GM18508 (cell line): Measurements from ENCODE around the gene OBP2B.

Source experiments
- ATAC-seq: cut with Tn5 transposase; IDR thresholded peaks from one replicate; pipeline ENCODE4 v1.9.1; 2021; ENCODE audit warnings: moderate number of reproducible peaks; ENCODE audit not compliant: insufficient read depth, unreplicated experiment

Gene OBP2B

DNA sequence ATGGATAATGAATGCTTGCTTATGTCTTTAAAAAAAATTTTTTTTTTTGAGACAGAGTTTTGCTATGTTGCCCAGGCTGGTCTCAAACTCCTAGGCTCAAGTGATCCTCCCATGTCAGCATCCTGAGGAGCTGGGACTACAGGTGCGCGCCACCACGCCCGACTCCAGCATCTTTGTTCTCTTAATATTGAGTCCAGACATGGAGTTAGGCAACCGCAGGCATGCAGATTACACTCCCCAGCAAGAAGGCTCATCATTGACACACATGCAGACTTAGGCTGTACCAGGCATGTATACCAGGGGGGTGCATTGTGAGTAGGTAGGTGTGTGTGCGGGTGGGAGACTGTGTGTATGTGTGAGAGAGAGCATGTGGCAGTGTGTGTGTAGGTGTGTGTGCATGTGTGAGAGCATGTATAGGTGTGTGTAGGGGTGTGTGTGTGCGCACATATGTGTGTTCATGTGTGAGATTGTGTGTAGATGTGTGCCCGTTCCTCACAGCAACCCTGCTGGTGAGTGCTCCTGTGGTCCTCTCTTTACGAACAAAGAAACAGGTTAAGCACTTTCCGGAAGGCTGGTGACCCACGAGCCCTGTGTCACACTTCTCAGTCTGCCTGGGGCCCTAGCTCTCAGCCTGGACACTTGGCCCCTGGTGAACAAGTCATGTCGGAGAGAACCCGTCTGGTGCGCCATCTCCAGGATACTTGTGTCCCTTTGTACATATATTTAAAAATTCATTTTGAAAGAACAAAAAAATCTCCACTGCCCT is 6.2 kb downstream of the OBP2B start:
- ATAC-seq: no peak

DNA sequence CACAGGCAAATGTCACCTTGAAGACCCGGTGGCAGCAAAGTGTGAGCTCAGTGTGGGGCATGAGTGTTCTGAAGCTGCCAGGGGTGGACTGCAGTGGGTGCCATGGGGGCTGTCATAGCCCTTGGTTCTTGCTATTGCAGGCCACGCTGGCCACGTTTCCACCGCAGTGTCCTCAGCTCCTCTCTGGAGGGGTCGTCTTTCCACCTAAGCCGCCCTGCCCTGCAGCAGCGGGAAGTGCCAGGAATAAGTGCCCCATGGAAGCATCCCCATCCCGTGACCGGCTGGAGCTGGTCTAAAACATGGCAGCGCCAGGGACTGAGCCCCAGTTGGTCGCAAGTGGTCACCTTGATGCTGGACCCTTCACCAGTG is 6.9 kb downstream of the OBP2B start:
- no peak for ATAC-seq

GRCh38 chr9:133201424-133202144 is 7.5 kb downstream of the OBP2B start:
- no peak for ATAC-seq

GRCh38 chr9:133200631-133201030 is 8.4 kb downstream of the OBP2B start:
- no peak for ATAC-seq

GRCh38 chr9:133199648-133200321 is 9.3 kb downstream of the OBP2B start:
- ATAC-seq: no peak

DNA sequence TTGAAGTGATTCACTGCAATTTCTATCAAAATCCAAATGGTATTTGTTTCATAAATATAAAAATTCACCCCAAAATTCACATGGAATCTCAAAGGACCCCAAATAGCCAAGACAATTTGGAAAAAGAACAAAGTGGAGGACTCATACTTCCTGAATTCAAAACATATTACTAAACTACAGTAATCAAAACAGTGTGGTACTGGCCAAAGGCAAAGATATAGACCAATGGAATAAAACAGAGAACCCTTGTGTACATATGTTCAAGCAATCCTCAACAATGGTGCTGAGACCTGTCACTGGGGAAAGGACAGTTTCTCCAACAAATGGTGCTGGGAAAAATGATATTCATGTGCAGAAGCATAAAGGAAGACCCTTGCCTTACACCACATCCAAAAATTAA is 14.0 kb downstream of the OBP2B start:
- ATAC-seq: no peak

DNA sequence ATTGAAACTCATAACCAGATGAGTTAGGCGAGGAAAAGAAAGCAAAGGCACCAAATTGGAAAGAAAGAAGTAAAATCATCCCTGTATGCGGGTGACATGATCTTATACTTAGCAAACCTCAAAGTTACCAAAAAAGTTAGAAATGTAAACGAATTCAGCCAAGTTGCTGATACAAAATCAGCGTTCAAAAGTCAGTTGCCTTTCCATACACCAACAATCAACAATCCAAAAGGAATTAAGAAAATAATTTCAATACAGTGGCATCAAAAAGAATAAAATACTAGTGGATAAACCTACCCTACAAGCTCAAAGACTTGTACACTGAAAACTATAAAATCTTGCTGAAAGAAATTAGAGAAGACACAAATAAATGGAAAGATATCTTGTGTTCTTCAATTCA is 14.5 kb downstream of the OBP2B start:
- no peak for ATAC-seq

GRCh38 chr9:133191989-133192388 is 17.1 kb downstream of the OBP2B start:
- no peak for ATAC-seq

DNA sequence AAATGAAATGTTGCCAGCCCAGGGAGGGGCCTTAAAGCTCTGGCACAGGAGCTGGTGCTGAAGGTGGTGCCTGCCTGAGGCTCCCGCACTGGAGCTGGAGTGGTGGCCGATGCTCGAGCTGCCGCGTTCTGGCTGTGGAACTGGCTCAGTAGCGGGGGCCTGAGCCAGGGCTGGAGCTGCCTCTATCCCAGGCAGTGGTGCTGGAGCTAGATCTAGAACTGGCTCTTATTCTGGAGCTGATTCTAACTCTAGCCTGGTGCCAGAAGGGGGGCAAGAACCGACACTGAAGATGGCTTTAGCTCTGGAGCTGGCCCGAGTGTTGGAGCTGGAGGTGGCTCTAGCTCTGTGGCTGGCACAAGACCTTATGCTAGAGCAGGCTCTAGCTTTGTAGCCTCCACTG is 19.2 kb downstream of the OBP2B start:
- no peak for ATAC-seq

- no peak for ATAC-seq
Measured at GRCh38 chr9:133188843-133189180, 20.2 kb downstream of the OBP2B start.

GRCh38 chr9:133188006-133188842 is 20.8 kb downstream of the OBP2B start:
- ATAC-seq: no peak

DNA sequence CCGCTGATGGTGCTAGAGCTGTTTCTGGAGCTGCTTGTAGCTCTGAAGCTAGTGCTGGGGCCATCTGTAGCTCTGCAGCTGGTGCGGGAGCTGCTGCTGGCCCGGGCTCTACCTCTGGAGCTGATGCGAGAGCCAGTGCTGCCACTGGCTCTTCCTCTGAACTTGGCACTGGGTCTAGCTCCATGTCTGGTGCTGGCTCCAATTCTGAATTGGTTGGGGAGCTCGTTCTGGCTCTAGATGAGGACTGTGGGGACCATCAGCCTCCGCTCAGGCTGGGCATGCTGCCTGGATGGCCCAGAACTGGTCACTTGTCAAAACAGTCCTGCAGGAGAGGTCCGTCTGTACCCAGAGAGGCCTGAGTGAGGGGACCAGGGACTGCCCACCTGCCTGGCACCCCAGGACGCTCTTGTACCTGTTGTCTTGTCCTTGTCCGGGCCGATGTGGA is 21.5 kb downstream of the OBP2B start:
- ATAC-seq: no peak

DNA sequence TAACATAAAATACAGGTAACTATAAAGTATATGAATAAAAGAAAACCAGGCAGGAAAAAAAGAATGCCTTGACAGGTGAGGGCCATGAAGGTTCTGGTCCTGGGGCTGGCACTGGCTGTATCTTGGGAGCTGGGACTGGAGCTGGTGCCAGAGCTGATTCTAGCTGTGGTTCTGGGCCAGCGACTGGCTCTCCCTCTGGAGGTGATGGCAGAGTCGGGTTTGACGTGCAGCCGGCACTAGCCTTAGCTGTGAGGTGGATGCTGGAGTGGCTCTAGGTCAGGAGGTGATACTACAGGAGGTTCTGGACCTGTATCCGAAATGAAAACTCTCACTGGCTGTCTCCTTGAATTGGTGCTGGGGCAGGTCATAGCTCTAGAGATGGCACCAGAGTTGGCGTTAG is 22.3 kb downstream of the OBP2B start:
- ATAC-seq: no peak

- no peak for ATAC-seq
Measured at GRCh38 chr9:133184971-133185370, 24.1 kb downstream of the OBP2B start.

- no peak for ATAC-seq
Measured at GRCh38 chr9:133182151-133182550, 26.9 kb downstream of the OBP2B start.

GRCh38 chr9:133181561-133181960 is 27.5 kb downstream of the OBP2B start:
- ATAC-seq: no peak

- ATAC-seq: no peak
Measured at GRCh38 chr9:133180953-133181352, 28.1 kb downstream of the OBP2B start.

GRCh38 chr9:133173056-133173455 is 36.0 kb downstream of the OBP2B start:
- no peak for ATAC-seq

DNA sequence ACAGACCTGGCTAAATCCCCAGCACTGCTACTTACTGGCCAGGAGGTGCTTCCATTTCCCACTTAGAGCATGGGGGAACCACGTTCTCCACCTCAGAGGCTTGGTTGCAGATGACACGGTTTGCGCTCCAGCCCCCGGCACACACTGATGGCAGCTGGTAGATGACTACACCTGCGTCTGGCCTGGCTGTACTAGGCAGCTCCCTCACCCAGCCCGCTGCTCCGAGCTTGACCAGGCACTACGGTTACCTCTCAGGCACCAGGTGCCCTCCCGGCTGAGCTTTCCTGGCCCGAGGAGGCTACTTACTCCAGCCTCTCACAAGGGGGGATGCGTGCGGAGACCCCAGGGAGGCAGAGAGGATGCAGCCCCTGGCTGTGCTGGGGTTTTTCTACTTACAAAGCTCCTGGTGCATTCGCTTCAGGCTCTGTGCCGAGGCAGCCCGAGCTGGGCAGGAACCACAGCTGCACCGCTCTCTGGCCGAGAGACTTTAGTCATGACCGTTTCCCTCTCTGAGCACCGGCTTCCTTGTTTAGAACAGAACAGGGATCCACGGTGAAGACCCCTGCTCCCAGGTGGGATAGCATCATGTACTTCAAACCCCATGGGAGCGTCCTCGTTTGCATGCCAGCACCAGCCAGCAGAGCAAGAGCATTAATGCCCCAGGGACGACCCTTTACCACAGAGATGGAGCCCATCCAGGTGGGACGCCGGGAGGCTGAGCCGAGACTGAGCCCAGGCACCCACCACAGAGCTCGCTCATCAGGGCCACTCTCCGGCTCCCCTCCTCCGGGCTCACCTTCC is 37.7 kb downstream of the OBP2B start:
- no peak for ATAC-seq

DNA sequence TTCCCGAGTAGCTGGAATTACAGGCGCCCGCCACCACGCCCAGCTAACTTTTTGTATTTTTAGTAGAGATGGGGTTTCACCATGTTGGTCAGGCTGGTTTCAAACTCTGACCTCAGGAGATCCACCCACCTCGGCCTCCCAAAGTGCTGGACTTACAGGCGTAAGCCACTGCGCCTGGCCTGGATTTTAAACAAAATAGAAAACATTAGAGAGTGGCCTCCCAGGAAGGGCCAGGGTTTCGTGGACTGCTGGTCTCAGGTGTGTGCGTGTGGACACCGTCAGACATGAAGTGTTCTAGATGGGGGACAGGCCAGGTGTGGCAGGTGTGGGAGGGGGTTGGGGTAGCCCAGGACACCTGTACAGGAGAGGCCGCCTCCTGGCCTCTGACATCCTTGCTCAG is 38.3 kb downstream of the OBP2B start:
- no peak for ATAC-seq
